Uterus (tissue), 2 donors: ENCODE data around the gene CCDC85A.

Experiments
- CTCF ChIP-seq, 4 experiments: fragments of 200-600 bp in 2 of 4; fragments of 450-650 bp in 2 of 4; sonication (generic) in 2 of 4; IDR thresholded peaks; one replicate each; pipeline ENCODE4 v1.5.1; 2016 to 2019; ENCODE audit warnings: antibody characterized with exemption in 4 of 4, mild to moderate bottlenecking in 2 of 4, moderate library complexity in 1 of 4
- POLR2A ChIP-seq, 2 donors: fragments of 450-650 bp; IDR thresholded peaks; one replicate each; pipeline ENCODE4 v1.6.1; 2016; ENCODE audit warnings: antibody characterized with exemption in 2 of 2, mild to moderate bottlenecking in 1 of 2, moderate library complexity in 1 of 2

GRCh38 chr2:56211048-56211447 is 27.3 kb downstream of the CCDC85A start:
- TF ChIP-seq CTCF (IDR thresholded peaks at IDR 0.05) (no peak), POLR2A (IDR thresholded peaks at IDR 0.05) (no peak)
